HEK293 (cell line): ENCODE results near the gene ZNF76.
A peak's percentile ranks its signal among the peaks of the same experiment; 100 is the strongest.

ENCODE experiments used
- FEZF1 ChIP-seq: fragments of 450-650 bp; formaldehyde crosslinking; IDR thresholded peaks from 2 replicates; pipeline ENCODE4 v1.5.1; 2016; ENCODE audit warnings: missing biosample characterization, missing genetic modification characterization
- HOXD13 ChIP-seq: sonication (generic); formaldehyde crosslinking; IDR thresholded peaks from 2 replicates; pipeline ENCODE4 v1.8.0; 2022; ENCODE audit warnings: missing genetic modification reagents, borderline replicate concordance
- KLF16 ChIP-seq: fragments of 450-650 bp; formaldehyde crosslinking; IDR thresholded peaks from 2 replicates; pipeline ENCODE4 v1.5.1; 2017; ENCODE audit warnings: missing biosample characterization, missing genetic modification characterization
- KLF9 ChIP-seq: fragments of 450-650 bp; formaldehyde crosslinking; IDR thresholded peaks from 2 replicates; pipeline ENCODE4 v1.5.1; 2016; ENCODE audit warnings: missing biosample characterization, missing genetic modification characterization, low read depth
- MEIS1 ChIP-seq: sonication (generic); formaldehyde crosslinking; IDR thresholded peaks from 2 replicates; pipeline ENCODE4 v1.8.1; 2022; ENCODE audit warnings: missing genetic modification reagents, mild to moderate bottlenecking, borderline replicate concordance
- SALL2 ChIP-seq: fragments of 450-650 bp; formaldehyde crosslinking; IDR thresholded peaks from 2 replicates; pipeline ENCODE4 v1.5.0; 2017; ENCODE audit warnings: missing biosample characterization, mild to moderate bottlenecking, missing genetic modification characterization, borderline replicate concordance
- SP2 ChIP-seq: fragments of 450-650 bp; formaldehyde crosslinking; IDR thresholded peaks from 2 replicates; pipeline ENCODE4 v1.5.1; 2016; ENCODE audit warnings: missing biosample characterization, missing genetic modification characterization
- SP3 ChIP-seq: fragments of 450-650 bp; formaldehyde crosslinking; IDR thresholded peaks from 2 replicates; pipeline ENCODE4 v1.5.1; 2016; ENCODE audit warnings: missing biosample characterization, missing genetic modification characterization
- WT1 ChIP-seq: fragments of 450-650 bp; formaldehyde crosslinking; IDR thresholded peaks from 2 replicates; pipeline ENCODE4 v1.5.1; 2016; ENCODE audit warnings: missing biosample characterization, missing genetic modification characterization
- ZBTB11 ChIP-seq: fragments of 450-650 bp; formaldehyde crosslinking; conservative IDR thresholded peaks from 2 replicates; pipeline ENCODE4 v1.5.1; 2016; ENCODE audit warnings: low read depth, missing biosample characterization, missing genetic modification characterization
- ZBTB20 ChIP-seq: fragments of 450-650 bp; formaldehyde crosslinking; IDR thresholded peaks from 2 replicates; pipeline ENCODE4 v1.5.1; 2016; ENCODE audit warnings: missing biosample characterization, missing genetic modification characterization
- ZFP69B ChIP-seq: fragments of 450-650 bp; formaldehyde crosslinking; IDR thresholded peaks from 2 replicates; pipeline ENCODE4 v1.5.1; 2016; ENCODE audit warnings: missing biosample characterization, missing genetic modification characterization
- ZNF132 ChIP-seq: fragments of 450-650 bp; formaldehyde crosslinking; IDR thresholded peaks from 2 replicates; pipeline ENCODE4 v1.5.1; 2017; ENCODE audit warnings: missing biosample characterization, missing genetic modification characterization, borderline replicate concordance
- ZNF138 ChIP-seq: fragments of 450-650 bp; formaldehyde crosslinking; IDR thresholded peaks from 2 replicates; pipeline ENCODE4 v1.5.1; 2016; ENCODE audit warnings: missing biosample characterization, missing genetic modification characterization, borderline replicate concordance
- ZNF16 ChIP-seq: fragments of 450-650 bp; formaldehyde crosslinking; IDR thresholded peaks from 2 replicates; pipeline ENCODE4 v1.5.1; 2016; ENCODE audit warnings: low read depth, missing biosample characterization, missing genetic modification characterization
- ZNF169 ChIP-seq: fragments of 450-650 bp; formaldehyde crosslinking; IDR thresholded peaks from 2 replicates; pipeline ENCODE4 v1.5.1; 2016; ENCODE audit warnings: missing biosample characterization, missing genetic modification characterization
- ZNF174 ChIP-seq: fragments of 450-650 bp; formaldehyde crosslinking; IDR thresholded peaks from 2 replicates; pipeline ENCODE4 v1.5.0; 2017; ENCODE audit warnings: missing biosample characterization, mild to moderate bottlenecking, missing genetic modification characterization
- ZNF211 ChIP-seq: fragments of 450-650 bp; formaldehyde crosslinking; IDR thresholded peaks from 2 replicates; pipeline ENCODE4 v1.5.1; 2016; ENCODE audit warnings: low read depth, missing biosample characterization, missing genetic modification characterization
- ZNF248 ChIP-seq: fragments of 450-650 bp; formaldehyde crosslinking; IDR thresholded peaks from 2 replicates; pipeline ENCODE4 v1.5.1; 2017; ENCODE audit warnings: missing biosample characterization, missing genetic modification characterization
- ZNF274 ChIP-seq, 2 experiments: fragments of 200-500 bp in 1 of 2; fragments of 450-650 bp in 1 of 2; sonication (Bioruptor generic) in 1 of 2; formaldehyde crosslinking in 1 of 2; IDR thresholded peaks; 2 replicates each; pipeline versions ENCODE4 v1.5.1 to v1.6.1; 2014 to 2016; ENCODE audit warnings: borderline replicate concordance in 1 of 2, inconsistent platforms in 1 of 2, low read length in 1 of 2, missing biosample characterization in 1 of 2, missing genetic modification characterization in 1 of 2
- ZNF280C ChIP-seq: fragments of 450-650 bp; formaldehyde crosslinking; IDR thresholded peaks from 2 replicates; pipeline ENCODE4 v1.5.1; 2016; ENCODE audit warnings: missing biosample characterization, missing genetic modification characterization
- ZNF362 ChIP-seq: fragments of 450-650 bp; formaldehyde crosslinking; IDR thresholded peaks from 2 replicates; pipeline ENCODE4 v1.5.1; 2016; ENCODE audit warnings: missing biosample characterization, missing genetic modification characterization
- ZNF433 ChIP-seq: fragments of 450-650 bp; formaldehyde crosslinking; IDR thresholded peaks from 2 replicates; pipeline ENCODE4 v1.5.1; 2016; ENCODE audit warnings: missing biosample characterization, missing genetic modification characterization, low read depth
- ZNF473 ChIP-seq: fragments of 450-650 bp; formaldehyde crosslinking; IDR thresholded peaks from 2 replicates; pipeline ENCODE4 v1.5.1; 2017; ENCODE audit warnings: missing biosample characterization, missing genetic modification characterization
- ZNF530 ChIP-seq: fragments of 450-650 bp; formaldehyde crosslinking; IDR thresholded peaks from 2 replicates; pipeline ENCODE4 v1.5.1; 2016; ENCODE audit warnings: low read depth, missing biosample characterization, missing genetic modification characterization
- ZNF660 ChIP-seq: fragments of 450-650 bp; IDR thresholded peaks from 2 replicates; pipeline ENCODE4 v1.5.1; 2018; ENCODE audit warnings: missing biosample characterization, mild to moderate bottlenecking, missing genetic modification characterization
- ZNF747 ChIP-seq: fragments of 450-650 bp; formaldehyde crosslinking; IDR thresholded peaks from 2 replicates; pipeline ENCODE4 v1.5.1; 2016; ENCODE audit warnings: missing biosample characterization, missing genetic modification characterization
- TF ChIP-seq, protein P1 (sequence below): sonication (generic); formaldehyde crosslinking; IDR thresholded peaks from 2 replicates; pipeline ENCODE4 v1.8.1; 2022; ENCODE audit warnings: mild to moderate bottlenecking, moderate library complexity, missing genetic modification reagents
- TF ChIP-seq, protein P2 (sequence below): fragments of 450-650 bp; IDR thresholded peaks from 2 replicates; pipeline ENCODE4 v1.5.1; 2018; ENCODE audit warnings: missing biosample characterization, mild to moderate bottlenecking, missing genetic modification characterization

ZNF76 gene

GRCh38 chr6:35259194-35259947 lies at the start of gene ZNF76 (continued):
- TF ChIP-seq ZNF248 (tag by site-specific recombination): no peak
- TF ChIP-seq ZFP69B (tag by site-specific recombination): peak; percentile 95
- TF ChIP-seq ZNF280C (tag by site-specific recombination): no peak
- no peak for TF ChIP-seq ZNF473 (tag by site-specific recombination)
- no peak; the same call in 1 of the 2 replicates for TF ChIP-seq ZNF174 (tag by site-specific recombination)
- no peak; the same call in 1 of the 2 replicates for TF ChIP-seq KLF16 (tag by site-specific recombination)
- no peak for TF ChIP-seq HOXD13 (CRISPR knock-in tag)
- TF ChIP-seq SP3 (tag by site-specific recombination): peak; percentile 96
- peak; percentile 96 for TF ChIP-seq ZNF660 (tag by site-specific recombination)
- TF ChIP-seq MEIS1 (CRISPR knock-in tag): no peak
- peak; percentile 96 for TF ChIP-seq KLF9 (tag by site-specific recombination)
- no peak for TF ChIP-seq ZNF274 (IDR thresholded peaks at IDR 0.05; ENCODE audit: low read length)
- TF ChIP-seq ZNF274 (tag by site-specific recombination; IDR thresholded peaks at IDR 0.05; ENCODE audit: borderline replicate concordance): no peak
- TF ChIP-seq, protein P1, sequence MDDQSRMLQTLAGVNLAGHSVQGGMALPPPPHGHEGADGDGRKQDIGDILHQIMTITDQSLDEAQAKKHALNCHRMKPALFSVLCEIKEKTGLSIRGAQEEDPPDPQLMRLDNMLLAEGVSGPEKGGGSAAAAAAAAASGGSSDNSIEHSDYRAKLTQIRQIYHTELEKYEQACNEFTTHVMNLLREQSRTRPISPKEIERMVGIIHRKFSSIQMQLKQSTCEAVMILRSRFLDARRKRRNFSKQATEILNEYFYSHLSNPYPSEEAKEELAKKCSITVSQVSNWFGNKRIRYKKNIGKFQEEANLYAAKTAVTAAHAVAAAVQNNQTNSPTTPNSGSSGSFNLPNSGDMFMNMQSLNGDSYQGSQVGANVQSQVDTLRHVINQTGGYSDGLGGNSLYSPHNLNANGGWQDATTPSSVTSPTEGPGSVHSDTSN: peak; percentile 90; the same call in 1 of the 2 replicates
- TF ChIP-seq ZNF16 (tag by site-specific recombination): no peak
- TF ChIP-seq ZBTB11 (tag by site-specific recombination): no peak
- TF ChIP-seq FEZF1 (tag by site-specific recombination): no peak
- no peak for TF ChIP-seq ZNF362 (tag by site-specific recombination)
- TF ChIP-seq ZNF138 (tag by site-specific recombination): no peak
- no peak for TF ChIP-seq SALL2
- TF ChIP-seq ZNF169: no peak
- peak; percentile 85 for TF ChIP-seq SP2 (tag by site-specific recombination)
- TF ChIP-seq ZNF530 (tag by site-specific recombination): no peak
- TF ChIP-seq ZNF211 (tag by site-specific recombination): no peak
- TF ChIP-seq ZNF132: no peak
- TF ChIP-seq, protein P2, sequence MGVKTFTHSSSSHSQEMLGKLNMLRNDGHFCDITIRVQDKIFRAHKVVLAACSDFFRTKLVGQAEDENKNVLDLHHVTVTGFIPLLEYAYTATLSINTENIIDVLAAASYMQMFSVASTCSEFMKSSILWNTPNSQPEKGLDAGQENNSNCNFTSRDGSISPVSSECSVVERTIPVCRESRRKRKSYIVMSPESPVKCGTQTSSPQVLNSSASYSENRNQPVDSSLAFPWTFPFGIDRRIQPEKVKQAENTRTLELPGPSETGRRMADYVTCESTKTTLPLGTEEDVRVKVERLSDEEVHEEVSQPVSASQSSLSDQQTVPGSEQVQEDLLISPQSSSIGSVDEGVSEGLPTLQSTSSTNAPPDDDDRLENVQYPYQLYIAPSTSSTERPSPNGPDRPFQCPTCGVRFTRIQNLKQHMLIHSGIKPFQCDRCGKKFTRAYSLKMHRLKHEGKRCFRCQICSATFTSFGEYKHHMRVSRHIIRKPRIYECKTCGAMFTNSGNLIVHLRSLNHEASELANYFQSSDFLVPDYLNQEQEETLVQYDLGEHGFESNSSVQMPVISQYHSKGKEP (tag by site-specific recombination): peak; percentile 87
- TF ChIP-seq ZNF747 (tag by site-specific recombination): no peak
- peak; percentile 76; the same call in 1 of the 2 replicates for TF ChIP-seq WT1 (tag by site-specific recombination)
- peak; percentile 100 for TF ChIP-seq ZBTB20 (tag by site-specific recombination)
- TF ChIP-seq ZNF433 (tag by site-specific recombination): no peak
